HUES48 (cell line): ENCODE results near the gene CFL1.

ENCODE experiments used
- H3K27ac ChIP-seq: one replicate; pipeline ENCODE4 v1.7.0; 2013; ENCODE audit warnings: low read depth, low read length, inconsistent platforms
- H3K27me3 ChIP-seq: 2 replicates; pipeline ENCODE4 v1.6.1; 2013; ENCODE audit warnings: mild to moderate bottlenecking, low read length; ENCODE audit not compliant: control insufficient read depth, insufficient read depth
- H3K36me3 ChIP-seq: 2 replicates; pipeline ENCODE4 v1.6.1; 2013; ENCODE audit warnings: low read length; ENCODE audit not compliant: control insufficient read depth, insufficient read depth
- H3K4me1 ChIP-seq: 2 replicates; pipeline ENCODE4 v1.6.1; 2013; ENCODE audit warnings: mild to moderate bottlenecking, low read length; ENCODE audit not compliant: control insufficient read depth, insufficient read depth
- H3K4me3 ChIP-seq: 2 replicates; pipeline ENCODE4 v1.5.1; 2013; ENCODE audit warnings: mild to moderate bottlenecking, low read depth, low read length
- H3K9ac ChIP-seq: 2 replicates; pipeline ENCODE4 v1.6.1; 2013; ENCODE audit warnings: mild to moderate bottlenecking, low read depth, low read length, moderate library complexity
- H3K9me3 ChIP-seq: 2 replicates; pipeline ENCODE4 v1.6.1; 2013; ENCODE audit warnings: low read length; ENCODE audit not compliant: control insufficient read depth, insufficient read depth

The CFL1 gene

DNA sequence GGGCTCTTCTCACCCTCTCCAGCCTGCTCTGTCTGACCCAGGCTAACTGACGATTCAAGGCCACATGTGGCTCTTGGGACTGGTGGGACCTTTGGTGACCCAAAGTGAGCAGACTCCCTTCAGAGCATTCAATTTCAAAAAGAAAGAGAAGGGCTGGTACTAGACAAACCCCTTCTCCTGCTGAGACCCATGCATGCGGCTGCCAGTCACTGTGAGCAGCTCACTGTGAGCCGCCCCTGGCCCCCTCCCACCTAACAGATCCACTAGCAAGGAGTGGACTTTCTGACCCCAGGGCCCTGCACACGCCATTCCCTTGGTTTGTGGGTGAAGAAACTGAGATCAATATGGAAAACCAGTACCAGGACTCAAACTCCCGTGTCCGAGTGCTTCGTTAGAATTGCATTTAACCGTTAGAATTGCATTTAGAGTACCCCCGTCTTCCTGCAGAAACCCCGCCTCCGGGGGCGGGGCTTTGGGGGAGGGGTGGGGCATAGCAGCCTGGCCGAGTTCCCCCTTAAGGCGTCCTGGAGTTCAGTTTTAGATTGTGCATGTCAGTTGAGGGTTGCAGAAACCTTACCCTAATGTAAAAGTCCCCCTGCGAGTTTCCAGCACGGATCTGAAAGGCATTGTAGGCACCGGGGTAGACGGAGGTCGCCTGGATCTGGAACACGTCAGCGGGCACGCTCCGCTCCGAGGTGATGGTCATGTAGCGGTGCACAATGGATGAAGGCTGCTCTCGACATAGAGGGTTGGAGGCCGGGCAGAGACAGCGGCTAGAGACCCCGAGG, 9.5 kb upstream of the CFL1 start:
- H3K9me3 ChIP-seq = no peaks in the 10 kb centered on the region
- H3K4me3 ChIP-seq = peak overlapping the region; percentile 57
- no peak overlapping the region for H3K27ac ChIP-seq
- peaks cover 46% of the 10 kb centered on the region for H3K36me3 ChIP-seq
- H3K4me1 ChIP-seq = 0 out of 2 replicates have a peak, but pooled peaks cover 4% of the 10 kb centered on the region
- H3K27me3 ChIP-seq = no peaks in the 10 kb centered on the region; the same call in 1 of the 2 replicates
- no peak overlapping the region for H3K9ac ChIP-seq

DNA sequence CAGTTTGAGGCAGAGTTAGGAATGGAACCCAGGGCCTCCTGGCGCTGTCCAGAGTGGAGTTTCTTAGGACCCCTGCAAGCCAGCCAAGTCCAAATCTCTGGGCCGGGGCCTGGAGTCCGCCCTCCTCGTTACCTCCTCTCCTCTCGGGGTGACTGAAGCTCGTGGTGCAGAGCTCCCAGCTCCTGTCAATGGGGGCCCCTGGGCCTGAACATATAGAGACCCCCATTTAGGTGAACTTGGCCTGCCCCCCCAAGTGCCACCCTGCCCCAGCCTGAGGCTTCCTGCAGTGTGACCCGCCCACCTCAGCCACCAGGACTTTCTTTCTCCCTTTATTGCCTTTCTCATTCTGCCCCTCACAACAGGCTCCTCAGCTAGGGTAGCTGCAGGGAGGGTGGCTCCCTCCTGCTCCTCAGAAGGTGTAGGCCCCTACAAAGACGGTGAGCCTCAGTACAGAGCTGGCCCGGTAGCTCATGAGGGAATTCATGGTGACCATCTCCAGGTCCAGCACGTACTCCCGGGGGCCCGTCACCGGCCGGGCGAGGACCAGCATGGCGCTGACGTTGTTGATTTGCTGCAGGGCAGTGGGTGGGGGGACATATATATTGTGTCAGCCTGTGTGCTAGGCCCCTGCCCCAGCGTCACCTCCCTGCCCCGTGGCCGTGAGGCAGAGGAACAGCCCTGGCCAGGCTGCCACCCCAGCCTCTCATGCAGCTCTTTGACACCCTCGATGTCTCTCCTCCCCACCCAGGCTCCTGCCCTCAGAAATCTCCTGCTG, 8.7 kb upstream of the CFL1 start:
- H3K9me3 ChIP-seq = no peaks in the 10 kb centered on the region
- no peak overlapping the region for H3K27ac ChIP-seq
- H3K27me3 ChIP-seq = no peaks in the 10 kb centered on the region; the same call in 1 of the 2 replicates
- no peak overlapping the region for H3K9ac ChIP-seq
- 0 out of 2 replicates have a peak, but pooled peaks cover 4% of the 10 kb centered on the region for H3K4me1 ChIP-seq
- H3K36me3 ChIP-seq = peaks cover 51% of the 10 kb centered on the region
- no peak overlapping the region for H3K4me3 ChIP-seq

DNA sequence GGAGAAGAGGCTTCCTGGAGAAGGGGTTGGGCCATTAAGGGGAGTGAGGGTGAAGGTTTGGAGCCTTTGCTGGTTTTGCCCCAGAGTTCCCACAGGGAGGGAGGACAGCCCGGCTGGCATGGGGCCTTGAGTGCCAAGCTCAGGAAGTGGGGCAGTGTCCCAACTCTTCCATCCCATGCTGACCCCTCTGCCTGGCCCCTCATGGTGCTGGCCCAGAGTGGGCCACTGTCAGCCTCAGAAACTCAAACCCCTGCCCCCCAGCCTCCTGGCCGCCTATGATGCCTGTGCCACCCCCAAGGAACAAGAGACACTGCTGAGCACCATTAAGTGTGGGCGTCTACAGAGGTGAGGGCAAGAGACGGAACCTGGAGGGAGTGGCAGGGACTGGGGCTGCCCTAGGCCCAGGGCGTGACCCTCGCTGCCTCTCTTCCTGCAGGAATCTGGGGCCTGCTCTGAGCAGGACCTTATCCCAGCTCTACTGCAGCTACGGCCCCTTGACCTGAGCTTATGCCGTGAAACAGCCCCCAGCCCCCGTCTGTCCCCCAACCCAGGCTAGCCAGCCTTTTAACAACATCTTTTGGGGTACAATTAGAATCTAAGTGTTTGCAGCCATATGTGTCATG, 7.7 kb upstream of the CFL1 start:
- H3K4me3 ChIP-seq = no peak overlapping the region
- no peak overlapping the region for H3K9ac ChIP-seq
- no peaks in the 10 kb centered on the region for H3K27me3 ChIP-seq
- peaks cover 51% of the 10 kb centered on the region for H3K36me3 ChIP-seq
- 0 out of 2 replicates have a peak, but pooled peaks cover 4% of the 10 kb centered on the region for H3K4me1 ChIP-seq
- H3K9me3 ChIP-seq = no peaks in the 10 kb centered on the region
- H3K27ac ChIP-seq = no peak overlapping the region

DNA sequence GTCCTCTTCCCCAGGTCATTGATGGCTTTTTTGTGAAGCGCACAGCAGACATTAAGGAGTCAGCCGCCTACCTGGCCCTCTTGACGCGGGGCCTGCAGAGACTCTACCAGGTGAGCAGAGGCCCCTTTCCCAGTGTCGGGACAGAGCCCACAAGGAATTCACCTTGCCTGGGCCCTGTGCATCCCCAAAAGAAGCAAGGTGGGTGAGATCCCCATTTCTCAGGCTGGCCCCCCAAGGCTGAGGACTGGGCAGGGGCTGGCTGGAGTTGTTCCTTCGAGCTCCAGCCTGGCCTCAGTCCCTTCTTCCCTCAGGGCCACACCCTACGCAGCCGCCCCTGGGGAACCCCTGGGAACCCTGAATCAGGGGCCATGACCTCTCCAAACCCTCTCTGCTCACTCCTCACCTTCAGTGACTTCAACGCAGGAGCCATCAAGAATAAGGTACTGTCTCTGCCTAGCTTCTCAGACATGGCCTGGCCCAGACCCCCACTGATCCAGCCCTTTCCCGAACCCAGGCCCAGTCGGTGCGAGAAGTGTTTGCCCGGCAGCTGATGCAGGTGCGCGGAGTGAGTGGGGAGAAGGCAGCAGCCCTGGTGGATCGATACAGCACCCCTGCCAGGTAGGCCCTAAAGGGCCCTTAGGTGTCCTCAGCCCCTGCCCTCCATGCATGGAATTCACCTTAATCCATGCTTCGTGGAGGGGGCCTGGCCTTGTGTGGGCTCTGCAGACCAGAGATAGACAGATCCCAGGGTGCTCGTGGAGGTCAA, 6.9 kb upstream of the CFL1 start:
- H3K9ac ChIP-seq = no peak overlapping the region

DNA sequence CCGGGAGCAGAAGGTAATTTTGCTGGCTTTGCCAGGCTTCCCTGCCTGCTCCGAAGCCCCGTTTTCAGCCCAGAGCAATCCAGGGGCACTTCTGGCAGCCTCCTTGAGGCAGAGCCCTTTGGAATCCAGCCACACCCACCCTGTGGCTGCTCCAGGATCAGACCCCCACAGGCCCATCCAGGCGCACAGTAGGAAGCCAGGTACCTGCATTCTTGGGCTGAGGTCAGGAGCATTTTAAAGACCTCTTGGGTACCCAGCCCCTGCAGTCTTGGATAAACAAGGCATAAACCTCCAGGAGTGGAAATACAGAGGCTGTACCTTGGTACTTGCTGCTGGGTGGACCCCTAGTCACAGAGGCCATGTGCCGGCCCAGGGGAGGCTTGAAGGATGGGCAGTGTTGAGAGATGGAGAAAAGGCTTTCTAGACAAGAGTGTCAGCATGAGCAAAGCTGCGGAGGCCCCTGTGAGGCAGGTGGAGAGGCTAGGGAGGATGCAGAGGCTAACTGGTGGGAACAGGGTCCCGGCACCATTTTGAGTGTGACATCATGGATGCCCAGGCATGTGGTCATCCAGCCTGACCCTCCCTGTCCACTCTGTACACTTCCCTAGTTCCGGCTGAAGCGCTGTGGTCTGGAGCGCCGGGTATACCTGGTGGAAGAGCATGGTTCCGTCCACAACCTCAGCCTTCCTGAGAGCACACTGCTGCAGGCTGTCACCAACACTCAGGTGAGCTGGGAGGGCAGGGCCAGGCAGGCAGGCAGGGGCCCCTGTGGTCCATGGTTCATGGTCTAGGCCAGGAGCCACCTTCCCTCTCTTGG, 6.1 kb upstream of the CFL1 start:
- Histone ChIP-seq H3K4me1 (0 out of 2 replicates have a peak, but pooled peaks cover 4% of the 10 kb centered on the region), H3K27me3 (no peaks in the 10 kb centered on the region), H3K9ac (no peak overlapping the region), H3K9me3 (no peaks in the 10 kb centered on the region), H3K27ac (no peak overlapping the region), H3K4me3 (no peak overlapping the region), H3K36me3 (peaks cover 51% of the 10 kb centered on the region)

More for the DNA sequence above, 6.9 kb upstream of the CFL1 start:
- 0 out of 2 replicates have a peak, but pooled peaks cover 4% of the 10 kb centered on the region for H3K4me1 ChIP-seq
- H3K4me3 ChIP-seq = no peak overlapping the region
- H3K36me3 ChIP-seq = peaks cover 51% of the 10 kb centered on the region
- no peak overlapping the region for H3K27ac ChIP-seq
- H3K9me3 ChIP-seq = no peaks in the 10 kb centered on the region
- no peaks in the 10 kb centered on the region for H3K27me3 ChIP-seq

DNA sequence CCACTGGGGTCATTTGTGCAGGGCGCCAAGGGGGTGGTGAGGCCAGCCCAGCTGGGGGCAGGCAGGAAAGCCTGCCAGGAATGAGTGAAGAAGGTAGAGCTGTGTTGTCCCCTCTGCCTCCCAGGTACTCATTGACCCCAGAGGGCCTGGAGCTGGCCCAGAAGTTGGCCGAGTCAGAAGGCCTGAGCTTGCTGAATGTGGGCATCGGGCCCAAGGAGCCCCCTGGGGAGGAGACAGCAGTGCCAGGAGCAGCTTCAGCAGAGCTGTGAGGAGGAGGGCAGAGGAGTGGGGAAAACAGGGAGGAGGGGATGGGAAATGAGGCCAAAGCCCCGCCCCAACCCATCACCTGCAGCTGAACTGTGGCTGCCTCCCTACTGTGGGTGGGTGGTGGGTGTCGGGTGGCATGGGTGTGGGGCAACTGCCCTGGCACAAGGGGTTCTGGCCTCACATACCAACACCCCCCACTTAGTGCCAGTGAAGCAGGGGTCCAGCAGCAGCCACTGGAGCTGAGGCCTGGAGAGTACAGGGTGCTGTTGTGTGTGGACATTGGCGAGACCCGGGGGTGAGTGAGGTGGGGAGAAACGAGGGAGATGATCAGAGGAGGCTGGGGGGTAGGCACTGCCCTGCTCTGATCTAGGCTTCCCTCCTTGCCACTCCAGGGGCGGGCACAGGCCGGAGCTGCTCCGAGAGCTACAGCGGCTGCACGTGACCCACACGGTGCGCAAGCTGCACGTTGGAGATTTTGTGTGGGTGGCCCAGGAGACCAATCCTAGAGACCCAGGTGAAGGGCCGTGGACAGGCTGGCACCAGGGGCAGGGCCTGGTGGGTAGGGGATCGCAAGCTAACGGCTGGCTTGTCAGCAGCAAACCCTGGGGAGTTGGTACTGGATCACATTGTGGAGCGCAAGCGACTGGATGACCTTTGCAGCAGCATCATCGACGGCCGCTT, 5.2 kb upstream of the CFL1 start:
- H3K9me3 ChIP-seq = no peaks in the 10 kb centered on the region
- H3K9ac ChIP-seq = no peak overlapping the region
- 0 out of 2 replicates have a peak, but pooled peaks cover 4% of the 10 kb centered on the region for H3K4me1 ChIP-seq
- no peak overlapping the region for H3K4me3 ChIP-seq
- H3K27ac ChIP-seq = no peak overlapping the region
- H3K36me3 ChIP-seq = peaks cover 51% of the 10 kb centered on the region
- H3K27me3 ChIP-seq = no peaks in the 10 kb centered on the region

DNA sequence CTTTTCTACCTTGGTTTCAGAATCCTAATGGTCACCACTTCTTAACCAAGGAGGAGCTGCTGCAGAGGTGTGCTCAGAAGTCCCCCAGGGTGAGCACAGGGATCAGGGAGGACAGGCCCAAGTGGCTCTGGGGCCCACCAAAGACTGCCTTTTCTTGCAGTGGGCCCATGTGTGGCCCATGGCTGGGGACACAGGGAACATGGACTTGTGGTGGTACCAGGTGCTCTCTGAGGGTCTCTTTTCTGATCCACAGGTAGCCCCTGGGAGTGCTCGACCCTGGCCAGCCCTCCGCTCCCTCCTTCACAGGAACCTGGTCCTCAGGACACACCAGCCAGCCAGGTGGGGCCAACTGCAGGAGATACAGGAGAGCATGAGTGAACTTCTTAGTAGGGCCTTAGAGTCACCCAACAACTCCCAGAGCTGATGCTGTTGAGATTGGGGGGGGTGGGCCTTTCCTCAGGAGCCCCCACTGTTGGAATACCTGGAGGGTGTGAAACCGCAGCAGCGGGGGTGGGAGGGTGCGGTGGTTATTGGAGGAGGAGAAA, 4.3 kb upstream of the CFL1 start:
- Histone ChIP-seq H3K27ac (no peak overlapping the region), H3K4me1 (0 out of 2 replicates have a peak, but pooled peaks cover 2% of the 10 kb centered on the region), H3K9ac (no peak overlapping the region), H3K27me3 (no peaks in the 10 kb centered on the region), H3K4me3 (no peak overlapping the region), H3K9me3 (no peaks in the 10 kb centered on the region), H3K36me3 (peaks cover 50% of the 10 kb centered on the region)

DNA sequence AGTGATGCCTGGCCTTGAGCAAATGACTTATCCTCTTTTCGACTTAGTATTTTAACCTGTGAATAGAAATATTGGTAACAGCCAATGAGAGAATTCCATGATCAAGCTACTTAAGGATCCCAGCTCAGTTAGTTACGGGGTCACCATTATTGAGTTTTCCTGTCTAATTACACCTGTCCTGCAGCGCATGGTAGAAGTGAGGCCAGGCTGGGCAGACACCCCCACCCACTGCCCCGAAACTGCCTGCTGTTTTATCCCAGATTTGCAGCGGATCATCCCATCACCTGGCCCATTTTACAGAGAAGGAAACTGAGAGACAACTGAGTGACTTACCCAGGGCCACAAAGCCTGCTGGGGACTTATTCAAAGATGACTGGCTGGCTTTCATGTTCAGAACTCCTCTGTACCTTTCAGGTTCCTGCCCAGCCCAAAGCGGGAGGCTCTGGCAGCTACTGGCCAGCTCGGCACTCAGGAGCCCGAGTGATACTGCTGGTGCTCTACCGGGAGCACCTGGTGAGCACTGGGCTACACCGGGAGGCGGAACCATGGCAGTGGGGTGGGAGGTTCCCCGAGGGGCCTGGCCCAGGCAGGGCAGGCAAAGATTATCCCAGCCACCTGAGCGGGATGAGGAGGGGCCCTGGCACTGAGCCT, 3.7 kb upstream of the CFL1 start:
- Histone ChIP-seq H3K4me3 (peak overlapping the region; percentile 93), H3K9ac (peak overlapping the region; percentile 78; the same call in 1 of the 2 replicates), H3K9me3 (no peaks in the 10 kb centered on the region), H3K36me3 (peaks cover 44% of the 10 kb centered on the region), H3K27me3 (no peaks in the 10 kb centered on the region), H3K27ac (no peak overlapping the region), H3K4me1 (no peaks in the 10 kb centered on the region)

DNA sequence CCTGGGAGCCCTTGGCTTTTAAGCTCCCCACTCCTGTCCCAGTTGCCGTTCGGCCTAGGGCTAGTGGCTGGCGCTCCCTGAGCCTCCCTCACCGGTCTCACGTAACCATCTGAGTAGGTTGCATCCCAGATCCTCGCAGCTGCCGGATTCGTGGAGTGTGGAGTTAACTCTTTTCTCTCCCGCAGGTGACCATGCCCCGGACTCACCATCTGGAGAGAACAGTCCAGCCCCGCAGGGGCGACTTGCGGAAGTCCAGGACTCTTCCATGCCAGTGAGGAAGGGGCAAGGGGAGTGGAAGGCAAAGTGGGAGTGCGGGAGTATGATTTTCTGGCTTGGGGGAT, 3.2 kb upstream of the CFL1 start:
- peak overlapping the region; percentile 97 for H3K27ac ChIP-seq
- peak overlapping the region; percentile 93 for H3K4me3 ChIP-seq
- H3K9ac ChIP-seq = peak overlapping the region; percentile 78
- H3K27me3 ChIP-seq = no peaks in the 10 kb centered on the region
- H3K36me3 ChIP-seq = peaks cover 45% of the 10 kb centered on the region
- peaks cover 3% of the 10 kb centered on the region for H3K4me1 ChIP-seq
- H3K9me3 ChIP-seq = no peaks in the 10 kb centered on the region
